HCT116 (cell line): ENCODE measurements around the gene CTXND1. TPM values are rescaled to one million over a fixed set of nuclear protein-coding genes. Genes with fewer than 3 reads are reported as not detected.

Experiments used
- ATAC-seq: fragments of 200-7000 bp; cut with Tn5 transposase; 2 replicates; pipeline ENCODE4 v1.9.1; 2020; ENCODE audit warnings: mild to moderate bottlenecking, moderate library complexity
- BruUV-seq: library from RNA; stranded (reverse); fragments of 400-500 nt; replicated peaks from 2 replicates; lab custom pipeline; 2021; lab: Mats Ljungman, UMichigan
- CTCF ChIA-PET: fragments of 300-600 bp; sonication (Branson Sonifier 250); formaldehyde crosslinking; loops from one replicate; lab custom pipeline; 2021; ENCODE audit warnings: antibody characterized with exemption; lab: Charles Lee
- POLR2A ChIA-PET: fragments of 300-600, 350-600 bp; sonication (Branson Sonifier 250); formaldehyde crosslinking; loops from one replicate; lab custom pipeline; 2021; ENCODE audit warnings: antibody characterized with exemption; lab: Charles Lee
- RAD21 ChIA-PET, 2 experiments: fragments of 300-600 bp; sonication (Branson Sonifier 250); formaldehyde crosslinking; loops; one replicate each; lab custom pipeline; 2023; ENCODE audit warnings: low total read pairs in 2 of 2; ENCODE audit not compliant: uncharacterized antibody in 2 of 2, unreplicated experiment in 2 of 2, low non-redundant PET in 1 of 2; lab: Charles Lee
- DNase-seq: peaks from one replicate; pipeline ENCODE4 v3.0.0-alpha.2; 2010; ENCODE audit warnings: low read depth, low spot score
- H2AFZ ChIP-seq: fragments of 200-600 bp; shearing (Covaris generic), sonication (generic); 2 replicates; pipeline ENCODE4 v1.6.1; 2017; ENCODE audit warnings: low read depth, mixed run types, mixed read lengths, antibody characterized with exemption, low read length; ENCODE audit not compliant: poor library complexity, severe bottlenecking
- H3K27ac ChIP-seq: 2 replicates; pipeline ENCODE4 v1.5.1; 2012; ENCODE audit warnings: low read depth, low read length
- H3K27me3 ChIP-seq: fragments of 200-600 bp; sonication (generic); 2 replicates; pipeline ENCODE4 v1.6.1; 2016; ENCODE audit warnings: mixed run types, low read length, mixed read lengths; ENCODE audit not compliant: insufficient read depth
- H3K36me3 ChIP-seq, 2 experiments: fragments of 200-500 bp in 1 of 2; fragments of 200-600 bp in 1 of 2; sonication (Bioruptor generic) in 1 of 2; sonication (generic) in 1 of 2; 2 replicates each; pipeline versions ENCODE4 v1.5.1 to v1.6.1; 2014 to 2016; ENCODE audit warnings: low read length in 2 of 2, inconsistent platforms in 1 of 2, mixed read lengths in 1 of 2, mixed run types in 1 of 2; ENCODE audit not compliant: insufficient read depth in 2 of 2, control insufficient read depth in 1 of 2
- H3K4me1 ChIP-seq, 2 experiments: fragments of 200-600 bp in 1 of 2; sonication (generic) in 1 of 2; 2 replicates each; pipeline versions ENCODE4 v1.5.1 to v1.6.1; 2012 to 2017; ENCODE audit warnings: low read length in 2 of 2, inconsistent platforms in 1 of 2, mild to moderate bottlenecking in 1 of 2, mixed read lengths in 1 of 2, mixed run types in 1 of 2, moderate library complexity in 1 of 2; ENCODE audit not compliant: insufficient read depth in 2 of 2, control insufficient read depth in 1 of 2
- H3K4me2 ChIP-seq: fragments of 200-600 bp; sonication (generic); 2 replicates; pipeline ENCODE4 v1.6.1; 2017; ENCODE audit warnings: mixed run types, low read length, mixed read lengths
- H3K4me3 ChIP-seq, 2 experiments: fragments of 200-600 bp in 1 of 2; sonication (generic) in 1 of 2; replicated peaks in 1 of 2; 2 replicates each; pipeline ENCODE4 v1.5.1; 2011 to 2016; ENCODE audit warnings: low read length in 2 of 2, control low read depth in 1 of 2, low read depth in 1 of 2, mild to moderate bottlenecking in 1 of 2, mixed read lengths in 1 of 2, mixed run types in 1 of 2
- H3K79me2 ChIP-seq: fragments of 200-600 bp; sonication (generic); 2 replicates; pipeline ENCODE4 v1.6.1; 2017; ENCODE audit warnings: mild to moderate bottlenecking, mixed run types, low read length, moderate library complexity, mixed read lengths; ENCODE audit not compliant: insufficient read depth
- H3K9ac ChIP-seq: fragments of 200-600 bp; sonication (generic); 2 replicates; pipeline ENCODE4 v1.6.1; 2016; ENCODE audit warnings: low read length, mixed read lengths
- H3K9me2 ChIP-seq: fragments of 200-600 bp; sonication (generic), shearing (Covaris generic); 2 replicates; pipeline ENCODE4 v1.6.1; 2017; ENCODE audit warnings: mixed run types, mild to moderate bottlenecking, moderate library complexity; ENCODE audit not compliant: insufficient read depth
- H3K9me3 ChIP-seq, 2 experiments: fragments of 200-500 bp in 1 of 2; fragments of 200-600 bp in 1 of 2; sonication (Bioruptor generic) in 1 of 2; sonication (generic) in 1 of 2; 2 replicates each; pipeline ENCODE4 v1.6.1; 2014 to 2017; ENCODE audit warnings: low read length in 2 of 2, mixed read lengths in 2 of 2, inconsistent platforms in 1 of 2, low read depth in 1 of 2, mild to moderate bottlenecking in 1 of 2, mixed run types in 1 of 2, moderate library complexity in 1 of 2; ENCODE audit not compliant: control insufficient read depth in 1 of 2, insufficient read depth in 1 of 2
- H4K20me1 ChIP-seq: fragments of 200-600 bp; sonication (generic), shearing (Covaris generic); 2 replicates; pipeline ENCODE4 v1.6.1; 2017; ENCODE audit warnings: mixed run types, mild to moderate bottlenecking, moderate library complexity; ENCODE audit not compliant: insufficient read depth
- ATF3 ChIP-seq: IDR thresholded peaks from 2 replicates; pipeline ENCODE4 v1.6.1; 2012
- CEBPB ChIP-seq: IDR thresholded peaks from 2 replicates; pipeline ENCODE4 v1.6.1; 2012; ENCODE audit warnings: low read depth
- CTCF ChIP-seq, 3 experiments: fragments of 200-600 bp in 1 of 3; sonication (generic) in 1 of 3; IDR thresholded peaks in 2 of 3; conservative IDR thresholded peaks in 1 of 3; 2 replicates each; pipeline ENCODE4 v1.5.1; 2012 to 2017; ENCODE audit warnings: low read depth in 2 of 3, low read length in 2 of 3, antibody characterized with exemption in 1 of 3, borderline replicate concordance in 1 of 3, control low read depth in 1 of 3, mild to moderate bottlenecking in 1 of 3, mixed read lengths in 1 of 3, mixed run types in 1 of 3, moderate library complexity in 1 of 3; ENCODE audit not compliant: insufficient read depth in 1 of 3
- EGR1 ChIP-seq: IDR thresholded peaks from 2 replicates; pipeline ENCODE4 v1.6.1; 2012; ENCODE audit warnings: low read depth
- FOSL1 ChIP-seq: IDR thresholded peaks from 2 replicates; pipeline ENCODE4 v1.6.1; 2012; ENCODE audit warnings: low read depth
- JUND ChIP-seq: IDR thresholded peaks from 2 replicates; pipeline ENCODE4 v1.6.1; 2012
- POLR2A ChIP-seq: IDR thresholded peaks from 2 replicates; pipeline ENCODE4 v1.7.0; 2011; ENCODE audit warnings: borderline replicate concordance; ENCODE audit not compliant: insufficient read depth, insufficient read length; ENCODE audit errors: extremely low read depth
- POLR2AphosphoS5 ChIP-seq: IDR thresholded peaks from 2 replicates; pipeline ENCODE4 v1.6.1; 2011; ENCODE audit warnings: mild to moderate bottlenecking, low read depth, low read length, moderate library complexity
- RAD21 ChIP-seq: IDR thresholded peaks from 2 replicates; pipeline ENCODE4 v1.6.1; 2012; ENCODE audit warnings: low read depth, mild to moderate bottlenecking
- SRF ChIP-seq: IDR thresholded peaks from 2 replicates; pipeline ENCODE4 v1.6.1; 2012; ENCODE audit warnings: low read depth
- ZBTB33 ChIP-seq: IDR thresholded peaks from 2 replicates; pipeline ENCODE4 v1.6.1; 2011; ENCODE audit warnings: mild to moderate bottlenecking, low read length, moderate library complexity; ENCODE audit not compliant: insufficient replicate concordance; ENCODE audit errors: extremely low read depth
- intact Hi-C: fragments of 100-400 bp; cut with micrococcal nuclease; formaldehyde crosslinking; loops from 2 replicates; pipeline ENCODE4 v1.10.0; 2022
- total RNA-seq: library from RNA; stranded (reverse); gene quantifications from one replicate; pipeline ENCODE4 v1.2.1, GENCODE V29; 2021; ENCODE audit not compliant: unreplicated experiment

CTXND1 gene
- total RNA-seq, 1 experiment from 2014 or later = not detected

GRCh38 chr15:80186597-80186996 is 65.4 kb downstream of the CTXND1 start (continued):
- TF ChIP-seq CTCF (IDR thresholded peaks at IDR 0.05 in 2 of 3, conservative IDR thresholded peaks at IDR 0.05 in 1 of 3; ENCODE audit: borderline replicate concordance in 1 of 3, insufficient read depth in 1 of 3, low read depth in 2 of 3, low read length in 2 of 3) (no peak), JUND (no peak), ZBTB33 (no peak), SRF (no peak), ATF3 (no peak)

- no peak overlapping the region for H3K9ac ChIP-seq
- H2AFZ ChIP-seq = no peak overlapping the region
- H3K4me3 ChIP-seq = no peak overlapping the region
- no peak for DNase-seq
- no peaks in the 10 kb centered on the region for H3K79me2 ChIP-seq
- H3K4me1 ChIP-seq = 0 out of 4 replicates have a peak, but pooled peaks cover 0 to 6% of the 10 kb centered on the region in 2 experiments
- RAD21 ChIA-PET = no interaction called here
- no peaks in the 10 kb centered on the region for H3K9me2 ChIP-seq
- H3K36me3 ChIP-seq = peaks cover 0 to 2% of the 10 kb centered on the region in 2 experiments; a peak in 1 of 4 replicates
- intact Hi-C loops = no loop called here
- BruUV-seq = no TSS peak
- no peak overlapping the region for H3K4me2 ChIP-seq
- TF ChIP-seq SRF (no peak), JUND (no peak), POLR2A (no peak), CEBPB (no peak), POLR2AphosphoS5 (no peak), FOSL1 (no peak), EGR1 (no peak), RAD21 (no peak)
- no peak for ATAC-seq
- CTCF ChIA-PET = no interaction called here
- no peaks in the 10 kb centered on the region for H3K9me3 ChIP-seq
- POLR2A ChIA-PET = no interaction called here
- H3K27me3 ChIP-seq = no peaks in the 10 kb centered on the region
- H4K20me1 ChIP-seq = no peaks in the 10 kb centered on the region
- no peak overlapping the region for H3K27ac ChIP-seq
These were observed 65.9 kb downstream of the CTXND1 start for GRCh38 chr15:80186066-80186465.
